PFSK-1 (cell line): ENCODE results near the gene LIG4.

Experiments used
- FOXP2 ChIP-seq: optimal IDR thresholded peaks from 2 replicates; pipeline ENCODE3; 2011; ENCODE audit warnings: borderline replicate concordance, control low read depth, inconsistent platforms; ENCODE audit not compliant: insufficient read depth; ENCODE audit errors: extremely low read length, extremely low read depth
- POLR2AphosphoS5 ChIP-seq: IDR thresholded peaks from 2 replicates; pipeline ENCODE4 v1.6.1; 2012; ENCODE audit warnings: low read depth, mild to moderate bottlenecking, control low read depth, low read length, moderate library complexity
- REST ChIP-seq, 2 experiments: IDR thresholded peaks; 2 replicates each; pipeline versions ENCODE4 v1.6.1 to v1.8.0; 2011 to 2012; ENCODE audit warnings: low read depth in 2 of 2, low read length in 2 of 2, control low read depth in 1 of 2, inconsistent platforms in 1 of 2, mild to moderate bottlenecking in 1 of 2, moderate library complexity in 1 of 2; ENCODE audit not compliant: insufficient read depth in 1 of 2
- SIN3A ChIP-seq: IDR thresholded peaks from 2 replicates; pipeline ENCODE4 v1.6.1; 2012; ENCODE audit warnings: mild to moderate bottlenecking, low read length, moderate library complexity, borderline replicate concordance; ENCODE audit not compliant: insufficient read depth
- TAF1 ChIP-seq: IDR thresholded peaks from 2 replicates; pipeline ENCODE4 v1.6.1; 2012; ENCODE audit warnings: low read length, control low read depth, borderline replicate concordance; ENCODE audit not compliant: insufficient read depth

Gene LIG4

GRCh38 chr13:108200781-108201398, 14.4 kb downstream of the LIG4 start:
- TF ChIP-seq REST (IDR thresholded peaks at IDR 0.05; ENCODE audit: insufficient read depth in 1 of 2, low read depth in 2 of 2, low read length in 2 of 2) (no peak), TAF1 (no peak)

- TF ChIP-seq TAF1 = no peak
- TF ChIP-seq REST (IDR thresholded peaks at IDR 0.05; ENCODE audit: insufficient read depth in 1 of 2, low read depth in 2 of 2, low read length in 2 of 2) = no peak
- TF ChIP-seq FOXP2 = no peak
- TF ChIP-seq SIN3A = no peak
- TF ChIP-seq POLR2AphosphoS5 = no peak
Observed at GRCh38 chr13:108195861-108196260, 19.5 kb downstream of the LIG4 start.

GRCh38 chr13:108195146-108195545, 20.2 kb downstream of the LIG4 start:
- TF ChIP-seq POLR2AphosphoS5 = no peak
- TF ChIP-seq FOXP2 = no peak
- TF ChIP-seq REST (IDR thresholded peaks at IDR 0.05; ENCODE audit: insufficient read depth in 1 of 2, low read depth in 2 of 2, low read length in 2 of 2) = no peak
- no peak for TF ChIP-seq TAF1
- TF ChIP-seq SIN3A = no peak

GRCh38 chr13:108194435-108194936, 20.9 kb downstream of the LIG4 start:
- no peak for TF ChIP-seq SIN3A

GRCh38 chr13:108193806-108194205, 21.5 kb downstream of the LIG4 start:
- TF ChIP-seq SIN3A (no peak), TAF1 (no peak)

GRCh38 chr13:108190897-108191296, 24.4 kb downstream of the LIG4 start:
- TF ChIP-seq TAF1 (no peak), FOXP2 (no peak), REST (IDR thresholded peaks at IDR 0.05; ENCODE audit: insufficient read depth in 1 of 2, low read depth in 2 of 2, low read length in 2 of 2) (no peak), POLR2AphosphoS5 (no peak), SIN3A (no peak)
